Type B pancreatic cell (in vitro differentiated cells): ENCODE data around the gene APBB2. TPM values are rescaled to one million over a fixed set of nuclear protein-coding genes. Genes with fewer than 3 reads are reported as not detected.

Experiments
- DNase-seq: peaks from one replicate; pipeline ENCODE4 v3.0.0; 2021; ENCODE audit warnings: mixed read lengths; ENCODE audit not compliant: unreplicated experiment; ENCODE audit errors: extremely low spot score
- H3K27ac Mint-ChIP-seq: 2 replicates; pipeline ENCODE4 v1.8.0; 2021; ENCODE audit warnings: mild to moderate bottlenecking, mixed read lengths
- H3K27me3 Mint-ChIP-seq: 2 replicates; pipeline ENCODE4 v1.8.0; 2021; ENCODE audit warnings: mixed read lengths
- H3K36me3 Mint-ChIP-seq: 2 replicates; pipeline ENCODE4 v1.8.0; 2021; ENCODE audit warnings: mixed read lengths
- H3K4me1 Mint-ChIP-seq: one replicate; pipeline ENCODE4 v1.8.0; 2021; ENCODE audit warnings: mixed read lengths; ENCODE audit not compliant: unreplicated experiment
- H3K4me3 Mint-ChIP-seq: 2 replicates; pipeline ENCODE4 v1.8.0; 2021; ENCODE audit warnings: mild to moderate bottlenecking, mixed read lengths
- H3K9me3 Mint-ChIP-seq: 2 replicates; pipeline ENCODE4 v1.8.0; 2021; ENCODE audit warnings: mixed read lengths
- CTCF ChIP-seq: fragments of 200-600 bp; sonication (generic); conservative IDR thresholded peaks from 2 replicates; pipeline ENCODE4 v1.5.0; 2021; ENCODE audit warnings: antibody characterized with exemption, mild to moderate bottlenecking
- total RNA-seq: library from RNA; stranded (reverse); gene quantifications from 2 replicates; pipeline ENCODE4 v1.2.1, GENCODE V29; 2021; ENCODE audit warnings: low replicate concordance

APBB2 gene
- total RNA-seq, 1 donor from 2014 or later = 33.3 TPM

- H3K4me3 Mint-ChIP-seq = no peak overlapping the region
- TF ChIP-seq CTCF = no peak
- DNase-seq = no peak
- H3K27ac Mint-ChIP-seq = no peak overlapping the region
- H3K36me3 Mint-ChIP-seq = no peaks in the 10 kb centered on the region
- H3K4me1 Mint-ChIP-seq = no peaks in the 10 kb centered on the region
- H3K27me3 Mint-ChIP-seq = no peaks in the 10 kb centered on the region
- no peaks in the 10 kb centered on the region for H3K9me3 Mint-ChIP-seq
Measured at GRCh38 chr4:41236508-41236907, 22.2 kb upstream of the APBB2 start.

- H3K4me1 Mint-ChIP-seq = no peaks in the 10 kb centered on the region
- no peak overlapping the region for H3K27ac Mint-ChIP-seq
- no peak overlapping the region for H3K4me3 Mint-ChIP-seq
- H3K36me3 Mint-ChIP-seq = no peaks in the 10 kb centered on the region
- H3K9me3 Mint-ChIP-seq = no peaks in the 10 kb centered on the region
- no peaks in the 10 kb centered on the region for H3K27me3 Mint-ChIP-seq
- DNase-seq = no peak
- no peak for TF ChIP-seq CTCF
Measured at GRCh38 chr4:41236032-41236431, 21.7 kb upstream of the APBB2 start.

GRCh38 chr4:41232856-41233255 is 18.5 kb upstream of the APBB2 start:
- no peaks in the 10 kb centered on the region for H3K36me3 Mint-ChIP-seq
- H3K9me3 Mint-ChIP-seq = no peaks in the 10 kb centered on the region
- no peak for TF ChIP-seq CTCF
- no peak for DNase-seq
- H3K4me3 Mint-ChIP-seq = no peak overlapping the region
- H3K27ac Mint-ChIP-seq = no peak overlapping the region
- H3K27me3 Mint-ChIP-seq = no peaks in the 10 kb centered on the region
- no peaks in the 10 kb centered on the region for H3K4me1 Mint-ChIP-seq

- H3K27me3 Mint-ChIP-seq = no peaks in the 10 kb centered on the region
- H3K9me3 Mint-ChIP-seq = no peaks in the 10 kb centered on the region
- no peaks in the 10 kb centered on the region for H3K36me3 Mint-ChIP-seq
- H3K27ac Mint-ChIP-seq = no peak overlapping the region
- H3K4me1 Mint-ChIP-seq = no peaks in the 10 kb centered on the region
- no peak for TF ChIP-seq CTCF
- DNase-seq = no peak
- no peak overlapping the region for H3K4me3 Mint-ChIP-seq
Measured at GRCh38 chr4:41232406-41232805, 18.1 kb upstream of the APBB2 start.

GRCh38 chr4:41227902-41228301 is 13.6 kb upstream of the APBB2 start:
- TF ChIP-seq CTCF = no peak
- Mint-ChIP-seq H3K36me3 (no peaks in the 10 kb centered on the region), H3K4me3 (no peak overlapping the region), H3K4me1 (no peaks in the 10 kb centered on the region), H3K27ac (no peak overlapping the region), H3K9me3 (no peaks in the 10 kb centered on the region), H3K27me3 (no peaks in the 10 kb centered on the region)
- DNase-seq = no peak
